Tibial nerve (tissue), 3 donors: Measurements from ENCODE around the gene GMIP.

Experiments used
- POLR2A ChIP-seq, 2 donors: fragments of 450-650 bp; IDR thresholded peaks; one replicate each; pipeline ENCODE4 v1.6.1; 2017; ENCODE audit warnings: antibody characterized with exemption in 2 of 2, mild to moderate bottlenecking in 2 of 2, moderate library complexity in 2 of 2
- TF ChIP-seq, protein P1 (sequence below), 5 experiments: fragments of 200-600 bp in 3 of 5; fragments of 450-650 bp in 2 of 5; sonication (generic) in 3 of 5; IDR thresholded peaks; one replicate each; pipeline ENCODE4 v1.5.1; 2016 to 2019; ENCODE audit warnings: antibody characterized with exemption in 5 of 5, mild to moderate bottlenecking in 3 of 5, moderate library complexity in 2 of 5

DNA sequence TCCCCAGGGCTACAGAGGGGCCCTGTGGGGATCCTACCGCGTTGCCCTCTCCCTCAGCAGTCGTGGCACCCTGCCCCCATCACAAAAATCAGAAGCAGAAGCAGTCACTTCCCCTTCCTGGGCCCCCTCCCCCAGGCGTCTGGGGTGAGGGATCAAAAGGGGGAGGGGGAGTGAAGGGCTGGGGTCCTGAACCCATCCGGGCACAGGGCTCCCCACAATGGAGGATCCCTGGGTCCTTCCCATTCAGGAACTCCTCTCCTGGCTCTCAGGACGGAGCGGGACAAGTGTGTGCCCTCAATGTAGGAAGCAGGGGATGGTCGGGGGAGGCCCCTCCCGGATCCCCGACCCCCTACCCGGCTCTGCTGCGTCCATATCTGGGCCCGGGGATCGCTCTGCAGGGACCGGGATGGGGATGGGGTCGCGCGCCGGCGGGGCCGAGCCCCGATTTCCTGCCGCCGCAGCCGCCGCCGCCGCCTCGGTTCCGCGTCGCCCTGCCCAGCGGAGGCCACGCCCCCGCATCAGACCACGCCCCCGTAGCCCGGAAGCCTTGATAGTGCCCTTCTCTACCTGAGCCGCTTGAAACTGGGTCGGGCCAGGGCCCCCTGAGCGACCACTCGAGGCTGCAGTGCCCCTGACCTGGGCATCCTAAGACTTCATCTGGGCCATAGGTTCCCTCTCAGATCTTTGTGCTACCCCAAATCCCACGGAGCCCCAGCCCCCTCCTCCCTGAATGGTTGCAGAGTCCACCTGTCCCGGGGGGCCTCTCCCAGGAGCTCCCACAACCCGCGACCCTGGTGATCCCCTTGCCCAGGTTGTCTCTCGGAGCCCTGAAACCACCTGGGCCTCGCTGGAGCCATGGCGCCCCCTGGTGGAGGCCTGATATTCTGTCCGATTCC is at the start of gene GMIP:
- TF ChIP-seq, protein P1, sequence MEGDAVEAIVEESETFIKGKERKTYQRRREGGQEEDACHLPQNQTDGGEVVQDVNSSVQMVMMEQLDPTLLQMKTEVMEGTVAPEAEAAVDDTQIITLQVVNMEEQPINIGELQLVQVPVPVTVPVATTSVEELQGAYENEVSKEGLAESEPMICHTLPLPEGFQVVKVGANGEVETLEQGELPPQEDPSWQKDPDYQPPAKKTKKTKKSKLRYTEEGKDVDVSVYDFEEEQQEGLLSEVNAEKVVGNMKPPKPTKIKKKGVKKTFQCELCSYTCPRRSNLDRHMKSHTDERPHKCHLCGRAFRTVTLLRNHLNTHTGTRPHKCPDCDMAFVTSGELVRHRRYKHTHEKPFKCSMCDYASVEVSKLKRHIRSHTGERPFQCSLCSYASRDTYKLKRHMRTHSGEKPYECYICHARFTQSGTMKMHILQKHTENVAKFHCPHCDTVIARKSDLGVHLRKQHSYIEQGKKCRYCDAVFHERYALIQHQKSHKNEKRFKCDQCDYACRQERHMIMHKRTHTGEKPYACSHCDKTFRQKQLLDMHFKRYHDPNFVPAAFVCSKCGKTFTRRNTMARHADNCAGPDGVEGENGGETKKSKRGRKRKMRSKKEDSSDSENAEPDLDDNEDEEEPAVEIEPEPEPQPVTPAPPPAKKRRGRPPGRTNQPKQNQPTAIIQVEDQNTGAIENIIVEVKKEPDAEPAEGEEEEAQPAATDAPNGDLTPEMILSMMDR (IDR thresholded peaks at IDR 0.05): peak; percentile 88 to 94 (median 90)
- TF ChIP-seq POLR2A (IDR thresholded peaks at IDR 0.05): no peak
